ENCODE data around the gene STPG4.

The STPG4 gene

DNA sequence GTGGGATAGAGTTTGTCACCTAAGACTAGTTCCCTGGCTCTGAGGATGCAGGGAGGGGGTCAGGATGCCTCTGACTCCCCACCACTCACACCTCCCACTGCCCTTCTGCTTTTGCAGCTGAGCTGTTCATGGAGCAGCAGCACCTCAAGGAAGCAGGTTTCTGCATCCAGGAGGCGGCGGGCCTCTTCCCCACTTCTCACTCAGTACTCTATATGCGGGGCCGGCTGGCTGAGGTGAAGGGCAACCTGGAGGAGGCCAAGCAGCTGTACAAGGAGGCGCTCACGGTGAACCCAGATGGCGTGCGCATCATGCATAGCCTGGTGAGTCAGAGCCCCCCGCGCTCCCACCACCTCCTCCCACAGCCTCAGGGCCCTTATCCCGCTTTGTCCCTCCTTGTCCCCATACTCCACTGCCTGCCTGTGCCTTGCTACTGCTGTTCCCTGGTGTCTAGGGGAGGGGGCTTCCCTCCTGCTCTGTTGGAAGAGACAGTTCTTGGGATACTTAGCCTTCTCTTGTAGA lies 94.4 kb downstream of the STPG4 start:
- H3K4me3 ChIP-seq (ENCODE audit: insufficient read depth, low read depth, low read length, poor library complexity, severe bottlenecking): no peak overlapping the region
- no peaks in the 10 kb centered on the region for H3K4me1 ChIP-seq (ENCODE audit: control insufficient read depth, insufficient read depth, low read length, poor library complexity, severe bottlenecking)
- H3K9me3 ChIP-seq (ENCODE audit: control insufficient read depth, low read length): no peaks in the 10 kb centered on the region
- H3K27me3 ChIP-seq (replicated peaks; ENCODE audit: control insufficient read depth, insufficient read depth, low read length, poor library complexity, severe bottlenecking): no peaks in the 10 kb centered on the region
- H3K27ac ChIP-seq (ENCODE audit: insufficient read depth, low read length, poor library complexity, severe bottlenecking): no peak overlapping the region
- DNase-seq: no peak
- H3K36me3 ChIP-seq (ENCODE audit: control insufficient read depth, insufficient read depth, low read length): peaks cover 29% of the 10 kb centered on the region

DNA sequence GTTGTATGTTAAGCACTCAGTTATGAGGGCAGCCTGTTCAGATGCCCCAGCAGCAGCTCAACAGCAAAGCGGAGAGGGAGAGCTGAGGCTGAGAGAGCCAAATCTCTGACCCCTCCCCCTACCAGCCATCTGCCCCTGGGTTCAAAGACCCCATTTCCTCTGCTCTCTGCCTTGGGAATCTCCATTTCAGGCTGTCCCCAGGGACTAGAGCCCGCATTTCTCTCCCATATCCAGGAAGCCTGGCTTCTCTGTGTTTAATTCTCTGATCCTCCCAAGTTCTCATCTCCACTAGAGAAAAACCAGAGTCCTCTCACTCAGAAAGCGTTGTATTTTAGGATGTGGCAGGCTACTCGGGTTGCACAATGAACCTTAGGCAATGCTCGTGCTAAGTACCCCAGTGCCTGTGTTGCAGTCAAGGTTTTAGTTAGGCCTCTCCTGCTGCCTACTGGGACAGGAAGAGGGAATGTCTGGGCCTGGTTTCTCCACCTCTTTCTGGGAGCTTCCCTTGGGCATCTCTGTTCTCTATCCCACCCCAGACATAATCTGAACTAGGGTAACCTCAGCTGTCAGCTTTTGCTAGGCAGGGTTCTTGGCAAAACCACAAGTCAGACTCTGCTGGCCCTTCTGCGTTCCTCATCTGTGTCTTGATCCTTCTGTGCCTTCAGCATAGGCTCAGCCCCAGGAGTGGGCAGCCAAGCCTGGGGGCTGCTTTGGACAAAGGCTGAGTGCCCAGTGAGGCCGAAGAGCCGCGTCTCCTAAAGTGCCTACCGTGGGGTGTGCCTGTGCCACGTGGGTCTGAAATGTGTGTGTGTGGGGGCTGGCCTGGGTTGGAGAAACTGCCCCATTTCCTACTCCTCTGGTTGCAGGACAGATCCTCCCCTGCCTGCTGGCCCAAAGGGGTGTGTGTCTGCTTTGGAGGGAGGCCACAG lies 96.8 kb downstream of the STPG4 start:
- H3K27ac ChIP-seq (ENCODE audit: insufficient read depth, low read length, poor library complexity, severe bottlenecking): no peak overlapping the region
- H3K9me3 ChIP-seq (ENCODE audit: control insufficient read depth, low read length): no peaks in the 10 kb centered on the region
- H3K36me3 ChIP-seq (ENCODE audit: control insufficient read depth, insufficient read depth, low read length): peaks cover 32% of the 10 kb centered on the region
- no peak for DNase-seq
- H3K4me3 ChIP-seq (ENCODE audit: insufficient read depth, low read depth, low read length, poor library complexity, severe bottlenecking): no peak overlapping the region
- H3K27me3 ChIP-seq (replicated peaks; ENCODE audit: control insufficient read depth, insufficient read depth, low read length, poor library complexity, severe bottlenecking): no peaks in the 10 kb centered on the region
- H3K4me1 ChIP-seq (ENCODE audit: control insufficient read depth, insufficient read depth, low read length, poor library complexity, severe bottlenecking): no peaks in the 10 kb centered on the region

DNA sequence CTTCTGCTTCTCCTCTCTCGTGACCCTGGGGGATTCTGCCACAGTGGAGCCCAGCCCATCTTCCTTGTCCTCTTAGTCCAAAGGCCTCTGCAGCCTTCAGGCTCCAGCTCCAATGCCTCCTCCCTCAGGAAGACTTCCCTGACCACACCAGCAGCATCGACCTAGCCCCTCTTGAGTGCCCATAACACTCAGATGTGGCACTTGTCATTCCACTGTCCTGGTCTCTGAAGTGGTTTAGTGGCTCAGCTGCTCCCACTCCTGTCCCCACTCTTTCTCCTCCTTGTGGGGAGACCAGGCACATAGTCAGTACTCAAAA lies 97.5 kb downstream of the STPG4 start:
- H3K27me3 ChIP-seq (replicated peaks; ENCODE audit: control insufficient read depth, insufficient read depth, low read length, poor library complexity, severe bottlenecking): no peaks in the 10 kb centered on the region
- H3K4me3 ChIP-seq (ENCODE audit: insufficient read depth, low read depth, low read length, poor library complexity, severe bottlenecking): no peak overlapping the region
- H3K36me3 ChIP-seq (ENCODE audit: control insufficient read depth, insufficient read depth, low read length): peaks cover 32% of the 10 kb centered on the region
- no peak overlapping the region for H3K27ac ChIP-seq (ENCODE audit: insufficient read depth, low read length, poor library complexity, severe bottlenecking)
- no peak for DNase-seq
- H3K4me1 ChIP-seq (ENCODE audit: control insufficient read depth, insufficient read depth, low read length, poor library complexity, severe bottlenecking): no peaks in the 10 kb centered on the region
- no peaks in the 10 kb centered on the region for H3K9me3 ChIP-seq (ENCODE audit: control insufficient read depth, low read length)

DNA sequence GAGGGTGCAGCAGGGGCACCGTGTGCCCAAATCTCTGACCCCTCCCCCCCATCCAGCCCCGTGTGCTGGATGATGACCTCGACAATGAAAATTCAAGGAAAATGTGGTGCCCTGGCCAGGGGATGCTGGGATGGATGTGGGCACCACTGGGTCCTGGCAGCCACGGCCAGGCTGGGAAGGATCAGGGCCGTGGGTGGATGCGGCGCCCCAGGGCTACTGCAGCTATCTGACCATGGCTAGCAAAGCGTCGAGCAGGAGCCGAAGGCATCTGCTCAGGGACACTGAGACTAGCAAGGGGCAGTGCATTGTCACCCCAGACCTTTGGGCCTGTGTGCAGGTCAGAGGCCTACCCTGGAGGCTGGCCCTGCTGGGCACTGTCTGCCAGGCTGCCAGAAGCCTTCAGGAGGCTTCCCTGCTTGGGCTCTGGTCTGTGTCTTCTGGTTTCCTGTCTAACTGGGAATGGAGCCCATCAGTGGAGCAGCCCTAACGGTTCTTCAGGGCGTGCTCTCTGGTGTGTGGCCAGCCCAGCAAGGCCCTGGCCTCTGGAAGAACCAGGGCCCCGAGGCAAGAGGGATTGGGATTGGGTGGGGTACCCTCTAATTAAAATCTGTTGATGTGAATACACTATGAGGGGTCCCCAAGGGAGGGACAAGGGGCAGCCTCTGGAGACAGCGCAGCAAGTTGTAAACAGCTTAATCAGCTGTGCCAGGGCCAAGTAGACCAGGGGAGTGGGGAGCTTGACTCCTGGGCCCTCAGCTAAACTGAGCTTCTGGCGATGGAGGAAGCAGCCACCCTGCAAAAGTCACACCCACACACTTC lies 98.0 kb downstream of the STPG4 start:
- no peaks in the 10 kb centered on the region for H3K9me3 ChIP-seq (ENCODE audit: control insufficient read depth, low read length)
- no peak for DNase-seq
- no peaks in the 10 kb centered on the region for H3K4me1 ChIP-seq (ENCODE audit: control insufficient read depth, insufficient read depth, low read length, poor library complexity, severe bottlenecking)
- H3K27me3 ChIP-seq (replicated peaks; ENCODE audit: control insufficient read depth, insufficient read depth, low read length, poor library complexity, severe bottlenecking): no peaks in the 10 kb centered on the region
- peaks cover 34% of the 10 kb centered on the region for H3K36me3 ChIP-seq (ENCODE audit: control insufficient read depth, insufficient read depth, low read length)
- H3K4me3 ChIP-seq (ENCODE audit: insufficient read depth, low read depth, low read length, poor library complexity, severe bottlenecking): no peak overlapping the region
- no peak overlapping the region for H3K27ac ChIP-seq (ENCODE audit: insufficient read depth, low read length, poor library complexity, severe bottlenecking)

DNA sequence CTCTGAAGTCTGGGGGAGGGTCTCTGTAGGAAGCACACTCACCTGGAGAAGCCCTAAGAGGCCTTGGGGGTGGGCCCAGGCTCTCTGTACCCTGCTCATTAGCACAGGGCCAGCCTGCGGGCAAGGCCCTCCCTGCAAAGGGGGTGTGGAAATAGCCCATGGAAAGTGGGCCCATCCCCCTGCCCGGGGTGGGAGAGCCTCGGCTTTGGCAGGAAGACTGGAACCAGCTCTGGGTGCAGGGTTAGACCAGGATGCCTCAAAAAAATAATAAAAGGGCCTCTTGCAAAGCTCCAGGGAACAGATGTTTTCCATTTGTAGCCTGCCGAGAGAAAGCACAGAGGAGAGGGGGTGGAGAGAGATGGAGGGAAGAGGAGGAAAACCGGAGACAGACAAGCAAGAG lies 98.7 kb downstream of the STPG4 start:
- DNase-seq: no peak
- peaks cover 33% of the 10 kb centered on the region for H3K36me3 ChIP-seq (ENCODE audit: control insufficient read depth, insufficient read depth, low read length)
- no peak overlapping the region for H3K4me3 ChIP-seq (ENCODE audit: insufficient read depth, low read depth, low read length, poor library complexity, severe bottlenecking)

DNA sequence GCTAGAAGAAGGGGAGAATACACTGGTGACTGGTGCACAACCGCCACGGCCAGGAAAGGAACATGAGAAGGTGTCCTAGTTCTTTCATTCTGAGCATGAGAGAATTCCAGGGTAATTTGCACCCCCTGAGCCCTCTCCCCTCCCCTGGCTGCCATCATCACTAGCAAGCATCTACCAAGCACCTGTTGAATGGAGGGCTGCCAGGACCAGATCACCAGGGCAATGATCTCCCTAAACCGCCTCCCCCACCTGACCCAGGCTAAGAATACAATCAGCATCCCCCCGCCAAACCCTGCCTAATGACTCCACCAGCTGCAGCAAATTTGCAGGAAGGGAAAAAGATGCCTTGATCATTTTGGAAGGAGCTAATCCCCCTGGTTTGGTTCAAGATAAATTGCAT lies 100.2 kb downstream of the STPG4 start:
- Histone ChIP-seq H3K4me1 (ENCODE audit: control insufficient read depth, insufficient read depth, low read length, poor library complexity, severe bottlenecking) (no peaks in the 10 kb centered on the region), H3K27ac (ENCODE audit: insufficient read depth, low read length, poor library complexity, severe bottlenecking) (no peak overlapping the region), H3K27me3 (replicated peaks; ENCODE audit: control insufficient read depth, insufficient read depth, low read length, poor library complexity, severe bottlenecking) (no peaks in the 10 kb centered on the region), H3K9me3 (ENCODE audit: control insufficient read depth, low read length) (no peaks in the 10 kb centered on the region), H3K36me3 (ENCODE audit: control insufficient read depth, insufficient read depth, low read length) (peaks cover 37% of the 10 kb centered on the region), H3K4me3 (ENCODE audit: insufficient read depth, low read depth, low read length, poor library complexity, severe bottlenecking) (no peak overlapping the region)
- no peak for DNase-seq

More for the DNA sequence above, 98.7 kb downstream of the STPG4 start:
- Histone ChIP-seq H3K9me3 (ENCODE audit: control insufficient read depth, low read length) (no peaks in the 10 kb centered on the region), H3K4me1 (ENCODE audit: control insufficient read depth, insufficient read depth, low read length, poor library complexity, severe bottlenecking) (no peaks in the 10 kb centered on the region), H3K27ac (ENCODE audit: insufficient read depth, low read length, poor library complexity, severe bottlenecking) (no peak overlapping the region), H3K27me3 (replicated peaks; ENCODE audit: control insufficient read depth, insufficient read depth, low read length, poor library complexity, severe bottlenecking) (no peaks in the 10 kb centered on the region)

DNA sequence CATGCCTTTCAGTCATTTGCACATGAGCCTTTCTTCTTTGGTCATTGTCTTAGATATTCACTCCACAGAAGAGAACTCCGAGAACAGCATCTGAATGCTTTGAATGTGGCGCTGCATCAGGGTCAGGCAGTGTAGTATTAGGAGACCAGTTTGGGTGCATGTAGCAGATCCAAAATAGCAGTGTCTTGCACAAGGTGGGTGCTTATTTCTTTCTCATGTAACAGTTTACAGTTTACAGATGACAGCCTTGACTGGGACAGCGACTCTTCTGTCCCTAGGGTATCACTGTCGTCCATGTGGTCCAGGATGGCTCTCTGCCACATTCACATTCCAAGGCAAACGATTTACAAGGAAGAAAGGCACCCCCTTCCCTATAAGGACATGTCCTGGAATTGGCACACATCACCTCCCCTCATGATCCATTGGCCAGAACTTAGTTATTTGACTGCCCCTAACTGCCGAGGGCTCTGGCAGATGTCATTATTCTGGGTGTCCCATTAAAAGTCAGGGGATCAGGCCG lies 101.0 kb downstream of the STPG4 start:
- H3K4me3 ChIP-seq (ENCODE audit: insufficient read depth, low read depth, low read length, poor library complexity, severe bottlenecking): no peak overlapping the region
- H3K4me1 ChIP-seq (ENCODE audit: control insufficient read depth, insufficient read depth, low read length, poor library complexity, severe bottlenecking): no peaks in the 10 kb centered on the region
- no peaks in the 10 kb centered on the region for H3K27me3 ChIP-seq (replicated peaks; ENCODE audit: control insufficient read depth, insufficient read depth, low read length, poor library complexity, severe bottlenecking)
- peaks cover 43% of the 10 kb centered on the region for H3K36me3 ChIP-seq (ENCODE audit: control insufficient read depth, insufficient read depth, low read length)
- H3K27ac ChIP-seq (ENCODE audit: insufficient read depth, low read length, poor library complexity, severe bottlenecking): no peak overlapping the region
- no peaks in the 10 kb centered on the region for H3K9me3 ChIP-seq (ENCODE audit: control insufficient read depth, low read length)
- DNase-seq: no peak

DNA sequence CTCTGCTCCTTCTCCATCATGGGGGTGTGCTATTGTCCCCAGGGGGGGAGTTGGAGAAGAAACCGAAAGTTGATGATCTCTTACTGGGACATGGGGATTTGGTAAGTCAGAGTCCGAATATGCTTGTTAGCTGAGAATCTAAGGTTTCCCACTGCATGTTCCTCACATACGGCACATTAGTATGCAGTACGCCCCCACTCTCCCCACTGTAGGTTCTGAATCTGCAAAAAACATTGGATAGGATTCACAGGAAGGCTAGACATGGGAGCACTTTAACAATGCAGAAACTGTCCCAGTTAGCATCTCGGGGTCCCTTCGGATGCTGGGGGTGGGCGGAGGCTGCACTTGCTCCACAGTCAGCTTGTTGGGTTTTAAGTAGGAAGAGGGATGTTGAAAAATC lies 102.3 kb downstream of the STPG4 start:
- no peak for DNase-seq
- H3K4me1 ChIP-seq (ENCODE audit: control insufficient read depth, insufficient read depth, low read length, poor library complexity, severe bottlenecking): no peaks in the 10 kb centered on the region
- no peaks in the 10 kb centered on the region for H3K9me3 ChIP-seq (ENCODE audit: control insufficient read depth, low read length)
- H3K4me3 ChIP-seq (ENCODE audit: insufficient read depth, low read depth, low read length, poor library complexity, severe bottlenecking): no peak overlapping the region
- no peaks in the 10 kb centered on the region for H3K27me3 ChIP-seq (replicated peaks; ENCODE audit: control insufficient read depth, insufficient read depth, low read length, poor library complexity, severe bottlenecking)
- H3K27ac ChIP-seq (ENCODE audit: insufficient read depth, low read length, poor library complexity, severe bottlenecking): no peak overlapping the region
- peaks cover 55% of the 10 kb centered on the region for H3K36me3 ChIP-seq (ENCODE audit: control insufficient read depth, insufficient read depth, low read length)

DNA sequence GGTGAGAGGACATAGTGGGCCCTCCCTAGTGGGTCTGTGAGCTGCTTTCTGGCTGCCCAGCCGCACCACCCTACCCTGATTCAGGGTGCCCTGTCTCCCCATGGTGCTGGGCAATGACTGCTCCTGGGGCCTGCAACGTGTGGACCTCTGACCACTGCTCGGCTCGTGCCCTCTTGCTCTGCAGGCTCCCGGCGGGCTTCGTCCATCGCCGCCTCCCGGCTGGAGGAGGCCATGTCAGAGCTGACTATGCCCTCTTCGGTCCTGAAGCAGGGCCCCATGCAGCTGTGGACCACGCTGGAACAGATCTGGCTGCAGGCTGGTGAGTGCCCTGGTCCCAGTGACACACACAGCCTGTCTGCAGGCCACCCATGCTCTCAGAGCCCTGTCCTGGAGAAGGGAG lies 103.5 kb downstream of the STPG4 start:
- no peaks in the 10 kb centered on the region for H3K9me3 ChIP-seq (ENCODE audit: control insufficient read depth, low read length)
- H3K4me3 ChIP-seq (ENCODE audit: insufficient read depth, low read depth, low read length, poor library complexity, severe bottlenecking): no peak overlapping the region
- H3K36me3 ChIP-seq (ENCODE audit: control insufficient read depth, insufficient read depth, low read length): peaks cover 65% of the 10 kb centered on the region
- no peak overlapping the region for H3K27ac ChIP-seq (ENCODE audit: insufficient read depth, low read length, poor library complexity, severe bottlenecking)
- H3K4me1 ChIP-seq (ENCODE audit: control insufficient read depth, insufficient read depth, low read length, poor library complexity, severe bottlenecking): no peaks in the 10 kb centered on the region
- no peak for DNase-seq
- no peaks in the 10 kb centered on the region for H3K27me3 ChIP-seq (replicated peaks; ENCODE audit: control insufficient read depth, insufficient read depth, low read length, poor library complexity, severe bottlenecking)

DNA sequence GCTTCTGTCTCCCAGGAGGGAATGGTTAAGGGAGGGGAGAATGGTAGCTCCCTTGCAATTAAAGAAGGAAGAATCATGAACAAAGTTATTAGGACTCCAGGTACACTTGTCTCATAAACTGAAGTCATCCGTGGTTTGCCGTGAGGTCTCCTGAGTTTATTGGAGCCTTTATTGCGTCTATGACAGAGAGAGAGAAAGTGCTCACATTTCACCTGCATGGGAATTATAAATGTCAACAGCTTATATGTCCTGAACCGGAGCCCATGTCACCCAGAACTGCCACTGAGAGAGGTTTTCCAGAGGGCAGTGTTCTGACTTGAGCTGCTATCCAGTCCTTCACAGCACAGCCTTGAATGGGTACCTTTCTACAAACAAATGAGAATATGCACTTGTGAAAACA lies 104.3 kb downstream of the STPG4 start:
- Histone ChIP-seq H3K4me3 (ENCODE audit: insufficient read depth, low read depth, low read length, poor library complexity, severe bottlenecking) (no peak overlapping the region), H3K27me3 (replicated peaks; ENCODE audit: control insufficient read depth, insufficient read depth, low read length, poor library complexity, severe bottlenecking) (no peaks in the 10 kb centered on the region), H3K27ac (ENCODE audit: insufficient read depth, low read length, poor library complexity, severe bottlenecking) (no peak overlapping the region), H3K9me3 (ENCODE audit: control insufficient read depth, low read length) (no peaks in the 10 kb centered on the region), H3K4me1 (ENCODE audit: control insufficient read depth, insufficient read depth, low read length, poor library complexity, severe bottlenecking) (no peaks in the 10 kb centered on the region), H3K36me3 (ENCODE audit: control insufficient read depth, insufficient read depth, low read length) (peaks cover 71% of the 10 kb centered on the region)
- DNase-seq: no peak
